K562 (cell line): ENCODE results near the gene AKAP12. TPM values are rescaled to one million over a fixed set of nuclear protein-coding genes. Genes with fewer than 3 reads are reported as not detected.

Source experiments
- ARHGAP35 ChIP-seq: fragments of 450-650 bp; IDR thresholded peaks from 2 replicates; pipeline ENCODE4 v1.6.1; 2018; ENCODE audit not compliant: partially characterized antibody
- BRD4 ChIP-seq: fragments of 200-600 bp; sonication (generic); IDR thresholded peaks from 2 replicates; pipeline ENCODE4 v1.6.1; 2017; ENCODE audit warnings: inconsistent platforms
- KLF6 ChIP-seq: fragments of 250-450 bp; sonication (Bioruptor Pico); IDR thresholded peaks from 2 replicates; pipeline ENCODE4 v1.4.0; 2020; ENCODE audit warnings: mild to moderate bottlenecking, moderate library complexity, borderline replicate concordance
- NFATC3 ChIP-seq: fragments of 450-650 bp; IDR thresholded peaks from 2 replicates; pipeline ENCODE4 v1.6.1; 2017; ENCODE audit warnings: mild to moderate bottlenecking
- NR2C1 ChIP-seq, 2 experiments: fragments of 450-650 bp; IDR thresholded peaks; 2 replicates each; pipeline ENCODE4 v1.6.1; 2017; ENCODE audit warnings: mild to moderate bottlenecking in 2 of 2, antibody characterized with exemption in 1 of 2, inconsistent platforms in 1 of 2, missing compliant biosample characterization in 1 of 2, missing genetic modification characterization in 1 of 2
- PCBP2 ChIP-seq: fragments of 200-400 bp; formaldehyde crosslinking; IDR thresholded peaks from 2 replicates; pipeline ENCODE4 v1.6.1; 2018; ENCODE audit warnings: low read length, low read depth, mild to moderate bottlenecking, moderate library complexity; ENCODE audit not compliant: poor library complexity, severe bottlenecking
- SMAD3 ChIP-seq: fragments of 450-650 bp; formaldehyde crosslinking; conservative IDR thresholded peaks from 2 replicates; pipeline ENCODE4 v1.4.0; 2020; ENCODE audit warnings: mild to moderate bottlenecking
- SMC3 ChIP-seq: conservative IDR thresholded peaks from 2 replicates; pipeline ENCODE4 v1.6.1; 2011; ENCODE audit warnings: low read depth, low read length, improper control_type of control experiment; ENCODE audit not compliant: insufficient read depth
- YY1 ChIP-seq, 3 experiments: IDR thresholded peaks; 2 replicates each; pipeline ENCODE4 v1.6.1; 2011; ENCODE audit warnings: low read length in 2 of 3, mild to moderate bottlenecking in 2 of 3, moderate library complexity in 2 of 3, borderline replicate concordance in 1 of 3, control low read depth in 1 of 3, low read depth in 1 of 3; ENCODE audit not compliant: insufficient read depth in 3 of 3, insufficient replicate concordance in 2 of 3, control insufficient read depth in 1 of 3, insufficient read length in 1 of 3; ENCODE audit errors: extremely low read depth in 1 of 3
- ZC3H8 ChIP-seq: fragments of 450-650 bp; IDR thresholded peaks from 2 replicates; pipeline ENCODE4 v1.6.1; 2017
- ZNF766 ChIP-seq: fragments of 200-800 bp; sonication (Bioruptor generic); conservative IDR thresholded peaks from 2 replicates; pipeline ENCODE4 v1.6.1; 2016; ENCODE audit warnings: missing genetic modification characterization, missing compliant biosample characterization
- polyA plus RNA-seq, 8 experiments: library from polyadenylated mRNA; depleted of rRNA in 4 of 8; stranded (reverse) in 5 of 8; unstranded in 3 of 8; fragments of >200 nt; fragmentation: Nextera tagmentation in 2 of 8; fragmentation: Illumina TruSeq in 1 of 8; extraction: Ambion mirVana in 2 of 8; extraction: Trizol in 1 of 8; gene quantifications; 2 replicates each; pipeline versions ENCODE4 v1.2.1 to v1.2.3, GENCODE V29; 2011 to 2014; ENCODE audit warnings: inconsistent platforms in 1 of 8, missing spikeins in 1 of 8
- total RNA-seq, 7 experiments: library from RNA; depleted of rRNA in 6 of 7; stranded (reverse); fragments of >200 nt in 6 of 7; fragmentation: Illumina TruSeq in 2 of 7; extraction: Trizol in 2 of 7; gene quantifications; 2 replicates each; pipeline versions ENCODE4 v1.2.1 to v1.2.3, GENCODE V29; 2011 to 2021; ENCODE audit warnings: low replicate concordance in 1 of 7
- TF ChIP-seq, protein P1 (sequence below), 2 experiments: fragments of 450-650 bp in 1 of 2; sonication (generic) in 1 of 2; formaldehyde crosslinking in 1 of 2; IDR thresholded peaks; 2 replicates each; pipeline versions ENCODE4 v1.7.1 to v1.9.0; 2016 to 2022; ENCODE audit warnings: inconsistent platforms in 1 of 2, mild to moderate bottlenecking in 1 of 2, missing genetic modification reagents in 1 of 2
- TF ChIP-seq, protein P2 (sequence below): fragments of 450-650 bp; IDR thresholded peaks from 2 replicates; pipeline ENCODE4 v1.6.1; 2016; ENCODE audit warnings: missing biosample characterization, missing genetic modification characterization

Gene AKAP12
- total and polyA plus RNA-seq, 9 of the 15 experiments (the other 6 are each of a cell fraction or from before 2014, with no cell fraction given): 0.08 to 2.0 (median 0.62) TPM

DNA sequence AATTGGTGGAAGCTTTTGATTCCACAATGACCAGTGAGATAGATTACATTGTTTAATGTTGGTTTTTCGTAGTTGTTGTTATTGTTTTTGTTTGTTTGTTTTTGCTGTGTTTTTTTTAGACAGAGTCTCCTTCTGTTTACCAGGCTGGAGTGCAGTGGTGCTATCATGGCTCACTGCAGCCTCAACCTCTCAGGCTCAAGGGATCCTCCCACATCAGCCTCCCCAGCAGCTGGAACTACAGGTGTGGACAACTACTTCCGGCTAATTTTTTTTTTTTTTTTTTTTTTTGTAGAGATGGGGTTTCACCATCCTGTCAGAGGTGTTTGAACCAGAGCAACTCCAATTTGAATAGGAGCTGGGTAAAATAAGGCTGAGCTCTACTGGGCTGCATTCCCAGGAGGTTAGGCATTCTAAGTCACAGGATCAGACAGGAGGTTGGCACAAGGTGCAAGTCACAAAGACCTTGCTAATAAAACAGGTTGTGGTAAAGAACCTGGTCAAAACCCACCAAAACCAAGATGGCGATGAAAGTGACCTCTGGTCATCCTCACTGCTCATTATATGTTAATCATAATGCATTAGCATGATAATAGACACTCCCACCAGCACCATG lies 10.9 kb upstream of the AKAP12 start (continued):
- TF ChIP-seq, protein P1, sequence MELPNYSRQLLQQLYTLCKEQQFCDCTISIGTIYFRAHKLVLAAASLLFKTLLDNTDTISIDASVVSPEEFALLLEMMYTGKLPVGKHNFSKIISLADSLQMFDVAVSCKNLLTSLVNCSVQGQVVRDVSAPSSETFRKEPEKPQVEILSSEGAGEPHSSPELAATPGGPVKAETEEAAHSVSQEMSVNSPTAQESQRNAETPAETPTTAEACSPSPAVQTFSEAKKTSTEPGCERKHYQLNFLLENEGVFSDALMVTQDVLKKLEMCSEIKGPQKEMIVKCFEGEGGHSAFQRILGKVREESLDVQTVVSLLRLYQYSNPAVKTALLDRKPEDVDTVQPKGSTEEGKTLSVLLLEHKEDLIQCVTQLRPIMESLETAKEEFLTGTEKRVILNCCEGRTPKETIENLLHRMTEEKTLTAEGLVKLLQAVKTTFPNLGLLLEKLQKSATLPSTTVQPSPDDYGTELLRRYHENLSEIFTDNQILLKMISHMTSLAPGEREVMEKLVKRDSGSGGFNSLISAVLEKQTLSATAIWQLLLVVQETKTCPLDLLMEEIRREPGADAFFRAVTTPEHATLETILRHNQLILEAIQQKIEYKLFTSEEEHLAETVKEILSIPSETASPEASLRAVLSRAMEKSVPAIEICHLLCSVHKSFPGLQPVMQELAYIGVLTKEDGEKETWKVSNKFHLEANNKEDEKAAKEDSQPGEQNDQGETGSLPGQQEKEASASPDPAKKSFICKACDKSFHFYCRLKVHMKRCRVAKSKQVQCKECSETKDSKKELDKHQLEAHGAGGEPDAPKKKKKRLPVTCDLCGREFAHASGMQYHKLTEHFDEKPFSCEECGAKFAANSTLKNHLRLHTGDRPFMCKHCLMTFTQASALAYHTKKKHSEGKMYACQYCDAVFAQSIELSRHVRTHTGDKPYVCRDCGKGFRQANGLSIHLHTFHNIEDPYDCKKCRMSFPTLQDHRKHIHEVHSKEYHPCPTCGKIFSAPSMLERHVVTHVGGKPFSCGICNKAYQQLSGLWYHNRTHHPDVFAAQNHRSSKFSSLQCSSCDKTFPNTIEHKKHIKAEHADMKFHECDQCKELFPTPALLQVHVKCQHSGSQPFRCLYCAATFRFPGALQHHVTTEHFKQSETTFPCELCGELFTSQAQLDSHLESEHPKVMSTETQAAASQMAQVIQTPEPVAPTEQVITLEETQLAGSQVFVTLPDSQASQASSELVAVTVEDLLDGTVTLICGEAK (IDR thresholded peaks at IDR 0.05): peak; percentile 43; the same call in 1 of the 2 replicates
- TF ChIP-seq, protein P1 (CRISPR knock-in tag; IDR thresholded peaks at IDR 0.05): no peak
- TF ChIP-seq ZNF766 (CRISPR knock-in tag) (peak; percentile 93), PCBP2 (no peak), SMC3 (no peak), NFATC3 (0 out of 2 replicates have a peak, but pooled peaks have one; percentile 20), YY1 (IDR thresholded peaks at IDR 0.05; ENCODE audit: borderline replicate concordance in 1 of 3, control insufficient read depth in 1 of 3, extremely low read depth in 1 of 3, insufficient read depth in 3 of 3, insufficient read length in 1 of 3, insufficient replicate concordance in 2 of 3, low read depth in 1 of 3, low read length in 2 of 3) (peak in 1 of 3 experiments; percentile 72), BRD4 (peak; percentile 3; the same call in 1 of the 2 replicates), ARHGAP35 (peak; percentile 24), KLF6 (CRISPR knock-in tag) (no peak), SMAD3 (CRISPR knock-in tag) (0 out of 2 replicates have a peak, but pooled peaks have one; percentile 35), ZC3H8 (0 out of 2 replicates have a peak, but pooled peaks have one; percentile 13), NR2C1 (IDR thresholded peaks at IDR 0.05) (no peak), NR2C1 (tag; IDR thresholded peaks at IDR 0.05) (peak; percentile 82)
- TF ChIP-seq, protein P2, sequence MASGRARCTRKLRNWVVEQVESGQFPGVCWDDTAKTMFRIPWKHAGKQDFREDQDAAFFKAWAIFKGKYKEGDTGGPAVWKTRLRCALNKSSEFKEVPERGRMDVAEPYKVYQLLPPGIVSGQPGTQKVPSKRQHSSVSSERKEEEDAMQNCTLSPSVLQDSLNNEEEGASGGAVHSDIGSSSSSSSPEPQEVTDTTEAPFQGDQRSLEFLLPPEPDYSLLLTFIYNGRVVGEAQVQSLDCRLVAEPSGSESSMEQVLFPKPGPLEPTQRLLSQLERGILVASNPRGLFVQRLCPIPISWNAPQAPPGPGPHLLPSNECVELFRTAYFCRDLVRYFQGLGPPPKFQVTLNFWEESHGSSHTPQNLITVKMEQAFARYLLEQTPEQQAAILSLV (tag): peak; percentile 25; the same call in 1 of the 2 replicates
